BLaER1 (cell line): ENCODE measurements around the gene BUD13.

Source experiments
- H3K27ac ChIP-seq: shearing (Covaris generic); formaldehyde crosslinking; 2 replicates; pipeline ENCODE4 v1.8.1; 2022
- H3K27me3 ChIP-seq: shearing (Covaris generic); formaldehyde crosslinking; 2 replicates; pipeline ENCODE4 v1.8.1; 2022
- H3K36me3 ChIP-seq: shearing (Covaris generic); formaldehyde crosslinking; 2 replicates; pipeline ENCODE4 v1.8.1; 2022
- H3K4me1 ChIP-seq: shearing (Covaris generic); formaldehyde crosslinking; 2 replicates; pipeline ENCODE4 v1.8.1; 2022
- H3K4me2 ChIP-seq: shearing (Covaris generic); formaldehyde crosslinking; 2 replicates; pipeline ENCODE4 v1.8.1; 2022
- H3K4me3 ChIP-seq: shearing (Covaris generic); formaldehyde crosslinking; 2 replicates; pipeline ENCODE4 v1.8.1; 2022
- H3K9ac ChIP-seq: shearing (Covaris generic); formaldehyde crosslinking; 2 replicates; pipeline ENCODE4 v1.8.1; 2022
- H3K9me3 ChIP-seq: shearing (Covaris generic); formaldehyde crosslinking; 2 replicates; pipeline ENCODE4 v1.8.1; 2022
- H4K20me1 ChIP-seq: shearing (Covaris generic); formaldehyde crosslinking; 2 replicates; pipeline ENCODE4 v1.8.1; 2022
- Cebpa-rat ChIP-seq: shearing (Covaris generic); IDR thresholded peaks from 2 replicates; pipeline ENCODE4 v1.8.1; 2022

The BUD13 gene

DNA sequence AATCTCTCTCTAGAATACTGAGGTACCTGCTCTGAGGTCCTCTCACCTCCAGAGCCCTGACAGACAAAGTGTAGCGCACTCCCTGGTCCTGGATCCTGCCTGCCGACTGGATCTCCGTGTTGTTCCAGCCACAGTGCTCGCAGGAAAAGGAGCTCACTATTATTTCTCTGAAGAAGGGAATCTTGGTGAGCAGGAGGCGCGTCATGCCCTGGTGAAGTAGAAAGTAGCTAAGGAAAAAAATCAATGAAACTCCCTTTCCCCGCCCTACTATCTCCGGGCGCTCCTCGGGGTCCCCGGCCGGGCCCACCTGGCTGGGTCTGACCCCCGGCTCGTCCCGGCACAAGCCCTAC is 14.6 kb upstream of the BUD13 start:
- Histone ChIP-seq H3K4me3 (peak overlapping the region; percentile 96), H3K27me3 (no peaks in the 10 kb centered on the region), H3K9ac (peak overlapping the region; percentile 90), H3K36me3 (peaks cover 45% of the 10 kb centered on the region), H3K4me1 (peaks cover 25% of the 10 kb centered on the region), H3K9me3 (no peaks in the 10 kb centered on the region), H4K20me1 (no peaks in the 10 kb centered on the region; the same call in 1 of the 2 replicates), H3K27ac (peak overlapping the region; percentile 84), H3K4me2 (peak overlapping the region; percentile 94)
- no peak for TF ChIP-seq Cebpa-rat

DNA sequence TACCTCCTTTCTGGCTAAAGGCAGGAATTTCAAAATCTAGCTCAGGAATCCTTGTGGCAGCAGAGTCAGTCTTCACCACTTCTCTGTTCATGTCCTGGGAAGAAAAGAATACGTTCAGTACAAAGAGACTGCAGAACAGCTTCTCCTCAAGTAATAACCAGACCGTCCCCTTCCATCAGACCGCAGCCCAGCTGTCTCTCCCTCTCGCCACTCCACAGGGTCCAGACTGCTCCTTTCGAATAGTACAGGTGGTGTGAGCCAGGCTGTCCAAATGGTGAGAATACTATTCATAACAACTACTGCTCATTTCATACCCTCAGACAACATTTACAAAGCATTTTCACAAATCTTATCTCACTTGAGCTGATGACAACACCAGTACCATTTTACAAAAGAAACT is 14.2 kb upstream of the BUD13 start:
- H3K4me1 ChIP-seq = peaks cover 25% of the 10 kb centered on the region
- no peak for TF ChIP-seq Cebpa-rat
- peak overlapping the region; percentile 94 for H3K4me2 ChIP-seq
- peaks cover 49% of the 10 kb centered on the region for H3K36me3 ChIP-seq
- no peaks in the 10 kb centered on the region for H3K27me3 ChIP-seq
- no peaks in the 10 kb centered on the region for H3K9me3 ChIP-seq
- H4K20me1 ChIP-seq = no peaks in the 10 kb centered on the region; the same call in 1 of the 2 replicates
- peak overlapping the region; percentile 90 for H3K9ac ChIP-seq
- peak overlapping the region; percentile 84 for H3K27ac ChIP-seq
- peak overlapping the region; percentile 96 for H3K4me3 ChIP-seq

GRCh38 chr11:116786326-116786725 is 13.5 kb upstream of the BUD13 start:
- Histone ChIP-seq H3K27me3 (no peaks in the 10 kb centered on the region), H3K27ac (no peak overlapping the region), H3K9me3 (no peaks in the 10 kb centered on the region), H4K20me1 (no peaks in the 10 kb centered on the region; the same call in 1 of the 2 replicates), H3K9ac (0 out of 2 replicates have a peak overlapping the region, but pooled peaks have one; percentile 90), H3K36me3 (peaks cover 56% of the 10 kb centered on the region), H3K4me2 (peak overlapping the region; percentile 94), H3K4me1 (peaks cover 25% of the 10 kb centered on the region), H3K4me3 (peak overlapping the region; percentile 96)
- no peak for TF ChIP-seq Cebpa-rat

DNA sequence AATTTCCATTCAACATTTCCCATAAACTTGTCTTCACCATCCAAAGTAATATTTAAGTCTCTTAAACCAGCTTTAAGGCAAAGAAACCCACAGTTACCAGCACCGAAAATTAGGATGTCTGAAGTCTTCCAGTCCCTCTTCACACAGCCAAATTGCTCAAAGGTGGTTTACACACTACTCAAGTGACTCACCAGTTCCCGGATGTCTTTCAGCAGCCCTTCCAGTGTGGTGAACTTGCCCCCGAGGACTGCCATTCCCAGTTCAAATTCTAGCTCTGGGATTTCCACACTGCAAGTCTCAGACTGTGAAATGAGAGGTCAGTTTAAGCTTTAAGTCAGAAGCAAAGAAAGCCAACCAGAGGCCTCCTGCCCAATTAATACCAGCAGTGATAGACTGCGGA is 9.9 kb upstream of the BUD13 start:
- Histone ChIP-seq H4K20me1 (peaks cover 2% of the 10 kb centered on the region; the same call in 1 of the 2 replicates), H3K4me3 (no peak overlapping the region), H3K4me2 (no peak overlapping the region), H3K27ac (no peak overlapping the region), H3K36me3 (peaks cover 92% of the 10 kb centered on the region), H3K9me3 (no peaks in the 10 kb centered on the region), H3K4me1 (peaks cover 14% of the 10 kb centered on the region), H3K27me3 (no peaks in the 10 kb centered on the region), H3K9ac (no peak overlapping the region)
- no peak for TF ChIP-seq Cebpa-rat

DNA sequence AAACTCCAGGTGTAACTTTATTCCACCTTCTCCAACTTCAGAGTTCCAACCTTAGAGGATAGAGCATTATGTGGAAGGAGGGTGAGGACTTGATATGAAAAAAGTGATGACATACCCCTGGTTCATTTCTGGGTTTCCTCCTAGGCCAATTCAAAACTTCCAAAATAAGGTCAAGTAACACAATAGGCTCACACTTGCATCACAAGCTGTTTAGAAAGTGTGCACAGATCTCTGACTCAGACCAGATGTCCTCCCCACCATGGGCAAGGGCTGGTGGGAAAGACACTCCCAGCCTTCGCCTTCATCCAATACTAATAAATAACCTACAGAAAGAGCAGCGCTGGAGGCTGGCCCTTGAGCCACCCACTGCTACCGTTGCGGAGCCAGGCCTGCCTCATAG is 5.8 kb upstream of the BUD13 start:
- H4K20me1 ChIP-seq = peaks cover 7% of the 10 kb centered on the region; the same call in 1 of the 2 replicates
- peaks cover 78% of the 10 kb centered on the region for H3K36me3 ChIP-seq
- TF ChIP-seq Cebpa-rat = no peak
- peaks cover 14% of the 10 kb centered on the region for H3K4me1 ChIP-seq
- no peak overlapping the region for H3K27ac ChIP-seq
- no peak overlapping the region for H3K4me3 ChIP-seq
- no peak overlapping the region for H3K9ac ChIP-seq
- no peak overlapping the region for H3K4me2 ChIP-seq
- H3K27me3 ChIP-seq = no peaks in the 10 kb centered on the region
- no peaks in the 10 kb centered on the region for H3K9me3 ChIP-seq

DNA sequence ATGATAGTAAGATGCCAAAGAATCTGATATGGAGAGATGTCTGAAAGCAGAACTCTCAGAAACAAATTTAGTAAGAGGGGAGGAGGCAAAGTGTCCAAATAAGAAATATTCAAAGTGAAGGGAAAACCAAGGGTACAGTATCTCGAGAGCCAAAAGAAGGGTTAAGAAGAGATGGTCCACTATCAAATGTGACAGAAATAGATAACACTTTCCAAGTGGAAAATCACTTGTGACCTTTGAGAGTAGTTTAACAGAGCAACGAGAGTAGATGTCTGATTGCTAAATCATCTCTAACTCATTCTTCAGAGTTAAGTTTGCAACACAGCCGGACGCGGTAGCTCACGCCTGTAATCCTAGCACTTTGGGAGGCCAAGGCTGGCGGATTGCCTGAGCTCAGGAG is 4.3 kb upstream of the BUD13 start:
- H3K9me3 ChIP-seq = no peaks in the 10 kb centered on the region
- no peak overlapping the region for H3K4me2 ChIP-seq
- H3K4me1 ChIP-seq = peaks cover 19% of the 10 kb centered on the region
- no peak for TF ChIP-seq Cebpa-rat
- no peak overlapping the region for H3K4me3 ChIP-seq
- peaks cover 8% of the 10 kb centered on the region; the same call in 1 of the 2 replicates for H4K20me1 ChIP-seq
- H3K36me3 ChIP-seq = peaks cover 63% of the 10 kb centered on the region
- no peaks in the 10 kb centered on the region for H3K27me3 ChIP-seq
- H3K27ac ChIP-seq = no peak overlapping the region
- no peak overlapping the region for H3K9ac ChIP-seq

DNA sequence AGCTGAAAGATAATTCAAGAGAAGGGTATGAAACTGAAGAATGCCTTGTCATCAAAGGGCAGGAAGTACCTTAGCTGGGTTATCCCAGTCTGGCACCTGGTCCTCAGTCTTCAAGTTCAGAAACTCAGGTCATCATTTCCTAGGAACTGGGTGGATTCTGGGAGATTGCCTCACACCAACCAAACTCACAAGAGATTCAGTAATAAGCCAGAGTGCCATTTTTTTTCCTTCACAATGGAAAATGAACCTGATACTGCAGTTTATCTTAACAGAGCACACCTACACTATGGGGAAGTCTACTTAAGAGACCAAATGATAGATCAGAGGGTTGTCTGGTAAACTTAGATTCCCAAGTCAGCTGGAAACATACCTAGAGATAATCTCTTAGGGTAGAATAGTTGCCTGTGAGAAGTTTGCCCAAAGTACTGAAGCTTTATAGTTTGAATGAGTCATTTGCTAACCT is 3.8 kb upstream of the BUD13 start:
- H3K36me3 ChIP-seq = peaks cover 58% of the 10 kb centered on the region

DNA sequence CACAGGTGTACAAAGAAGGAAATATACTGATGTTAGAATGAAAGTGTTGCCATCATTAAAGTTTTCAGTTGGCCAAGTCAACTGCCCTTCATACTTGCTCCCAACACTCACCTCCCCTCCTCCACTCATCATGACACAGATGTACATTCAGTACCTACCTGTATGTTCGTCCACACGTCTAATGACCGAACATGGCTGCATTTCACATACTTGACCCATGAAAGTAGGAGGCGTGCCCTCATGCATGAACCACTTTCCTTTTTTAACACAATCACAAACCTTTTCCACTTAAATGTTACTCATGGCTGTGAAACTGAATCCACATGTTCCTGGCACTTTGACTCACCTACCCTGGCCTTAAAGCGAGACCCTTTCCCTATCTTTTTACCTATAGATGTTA is 3.2 kb upstream of the BUD13 start:
- Histone ChIP-seq H3K4me2 (no peak overlapping the region), H4K20me1 (peaks cover 15% of the 10 kb centered on the region; the same call in 1 of the 2 replicates), H3K4me3 (no peak overlapping the region), H3K4me1 (peaks cover 30% of the 10 kb centered on the region), H3K36me3 (peaks cover 52% of the 10 kb centered on the region), H3K27me3 (no peaks in the 10 kb centered on the region), H3K9ac (no peak overlapping the region), H3K9me3 (no peaks in the 10 kb centered on the region), H3K27ac (no peak overlapping the region)
- no peak for TF ChIP-seq Cebpa-rat

More for the DNA sequence above, 3.8 kb upstream of the BUD13 start:
- Histone ChIP-seq H3K4me1 (peaks cover 24% of the 10 kb centered on the region), H3K27ac (no peak overlapping the region), H4K20me1 (peaks cover 13% of the 10 kb centered on the region; the same call in 1 of the 2 replicates), H3K9ac (no peak overlapping the region), H3K4me3 (no peak overlapping the region), H3K27me3 (no peaks in the 10 kb centered on the region), H3K4me2 (no peak overlapping the region), H3K9me3 (no peaks in the 10 kb centered on the region)
- TF ChIP-seq Cebpa-rat = no peak

DNA sequence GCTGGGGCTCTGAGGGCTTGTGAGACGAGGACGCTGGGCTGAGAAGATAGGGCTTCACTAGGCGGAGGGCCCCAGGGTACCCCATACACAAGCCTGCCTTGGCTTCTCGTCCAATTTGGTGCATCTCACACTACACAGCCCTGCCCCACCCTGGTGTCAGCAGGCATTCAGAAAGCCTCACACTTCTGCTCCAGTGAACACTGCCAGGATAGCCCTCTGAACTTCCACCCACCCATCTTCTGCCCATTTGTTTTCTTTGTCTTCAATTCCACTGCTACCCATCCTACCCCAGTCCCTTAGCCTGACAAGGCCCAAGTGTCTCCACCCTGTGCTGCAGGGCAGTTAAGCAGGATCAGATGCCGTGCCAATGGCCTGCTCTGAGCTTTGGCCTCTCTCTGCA is 1.9 kb upstream of the BUD13 start:
- Histone ChIP-seq H3K9me3 (no peaks in the 10 kb centered on the region), H3K4me1 (peaks cover 35% of the 10 kb centered on the region), H3K27ac (no peak overlapping the region), H3K36me3 (peaks cover 45% of the 10 kb centered on the region), H3K9ac (no peak overlapping the region), H3K4me2 (peak overlapping the region; percentile 97), H3K27me3 (no peaks in the 10 kb centered on the region), H4K20me1 (peaks cover 15% of the 10 kb centered on the region; the same call in 1 of the 2 replicates), H3K4me3 (no peak overlapping the region)
- TF ChIP-seq Cebpa-rat = no peak

- Histone ChIP-seq H3K4me3 (peak overlapping the region; percentile 85), H3K36me3 (peaks cover 45% of the 10 kb centered on the region), H3K27ac (peak overlapping the region; percentile 76)
Observed at GRCh38 chr11:116773203-116774097, 663 bp upstream of the BUD13 start.

More at GRCh38 chr11:116773203-116774097, 663 bp upstream of the BUD13 start:
- Histone ChIP-seq H3K9me3 (no peaks in the 10 kb centered on the region), H3K4me1 (peaks cover 35% of the 10 kb centered on the region), H3K27me3 (no peaks in the 10 kb centered on the region), H4K20me1 (peaks cover 15% of the 10 kb centered on the region; the same call in 1 of the 2 replicates), H3K9ac (peak overlapping the region; percentile 89), H3K4me2 (peak overlapping the region; percentile 97)
- TF ChIP-seq Cebpa-rat = peak; percentile 61; the same call in 1 of the 2 replicates
